CD8-positive, alpha-beta memory T cell (primary cell): ENCODE results near the gene PF4V1. TPM values are rescaled to one million over a fixed set of nuclear protein-coding genes. Genes with fewer than 3 reads are reported as not detected.

ENCODE experiments used
- CTCF ChIA-PET: fragments of 350-600 bp; sonication (Branson Sonifier 250); formaldehyde crosslinking; loops from one replicate; lab custom pipeline; 2021; ENCODE audit warnings: antibody characterized with exemption; lab: Charles Lee
- POLR2A ChIA-PET: fragments of 350-600 bp; sonication (Branson Sonifier 250); formaldehyde crosslinking; loops from one replicate; lab custom pipeline; 2021; ENCODE audit warnings: antibody characterized with exemption; lab: Charles Lee
- DNase-seq, 5 donors: peaks; one replicate each; pipeline versions ENCODE4 v3.0.0 to v3.0.0-alpha.2; 2020 to 2022; ENCODE audit warnings: mixed read lengths in 1 of 5
- H3K27ac ChIP-seq: one replicate; pipeline ENCODE4 v1.7.0; 2013; ENCODE audit warnings: low read depth, mild to moderate bottlenecking, low read length, moderate library complexity
- H3K27me3 ChIP-seq: 2 replicates; pipeline ENCODE4 v1.7.0; 2013; ENCODE audit warnings: low read length, mild to moderate bottlenecking; ENCODE audit not compliant: insufficient read depth, poor library complexity, severe bottlenecking
- H3K36me3 ChIP-seq: 2 replicates; pipeline ENCODE4 v1.7.0; 2013; ENCODE audit warnings: mild to moderate bottlenecking, low read length, moderate library complexity; ENCODE audit not compliant: insufficient read depth
- H3K4me1 ChIP-seq: 2 replicates; pipeline ENCODE4 v1.7.0; 2013; ENCODE audit warnings: mild to moderate bottlenecking, low read length, moderate library complexity; ENCODE audit not compliant: insufficient read depth
- H3K4me3 ChIP-seq: 2 replicates; pipeline ENCODE4 v1.7.0; 2013; ENCODE audit warnings: mild to moderate bottlenecking, low read length
- H3K9me3 ChIP-seq: 2 replicates; pipeline ENCODE4 v1.7.0; 2013; ENCODE audit warnings: mild to moderate bottlenecking, low read length
- H3K27ac Mint-ChIP-seq, 8 donors: one replicate each; pipeline ENCODE4 v1.8.0; 2020 to 2021; ENCODE audit warnings: mixed read lengths in 8 of 8, mild to moderate bottlenecking in 6 of 8, inconsistent platforms in 3 of 8, moderate library complexity in 3 of 8
- H3K27me3 Mint-ChIP-seq, 2 donors: one replicate each; pipeline ENCODE4 v1.8.0; 2020 to 2021; ENCODE audit warnings: mixed read lengths in 2 of 2, mild to moderate bottlenecking in 1 of 2, moderate library complexity in 1 of 2
- H3K36me3 Mint-ChIP-seq, 3 donors: one replicate each; pipeline ENCODE4 v1.8.0; 2020 to 2021; ENCODE audit warnings: mixed read lengths in 3 of 3, inconsistent platforms in 1 of 3, mild to moderate bottlenecking in 1 of 3
- H3K4me1 Mint-ChIP-seq, 3 donors: one replicate each; pipeline ENCODE4 v1.8.0; 2020 to 2021; ENCODE audit warnings: mixed read lengths in 3 of 3, inconsistent platforms in 1 of 3, mild to moderate bottlenecking in 1 of 3
- H3K4me3 Mint-ChIP-seq, 7 donors: one replicate each; pipeline ENCODE4 v1.8.0; 2020 to 2021; ENCODE audit warnings: mixed read lengths in 7 of 7, mild to moderate bottlenecking in 6 of 7, moderate library complexity in 4 of 7, inconsistent platforms in 2 of 7
- H3K9me3 Mint-ChIP-seq, 5 donors: one replicate each; pipeline ENCODE4 v1.8.0; 2020 to 2022; ENCODE audit warnings: mixed read lengths in 5 of 5, mild to moderate bottlenecking in 3 of 5, moderate library complexity in 2 of 5, inconsistent platforms in 1 of 5
- polyA plus RNA-seq: library from polyadenylated mRNA; unstranded; fragments of 300-500 nt; fragmentation: Illumina TruSeq; gene quantifications from one replicate; pipeline ENCODE4 v1.2.3, GENCODE V29; 2021
- total RNA-seq, 2 experiments: library from RNA; stranded (reverse); gene quantifications; one replicate each; pipeline ENCODE4 v1.2.3, GENCODE V29; 2021

Gene PF4V1
- total and polyA plus RNA-seq, 3 experiments from 2014 or later = not detected

- ChIA-PET POLR2A (no interaction called here), CTCF (no interaction called here)
- Mint-ChIP-seq H3K27me3 (peaks cover 13 to 14% of the 10 kb centered on the region in 2 donors), H3K36me3 (no peaks in the 10 kb centered on the region), H3K9me3 (peaks cover 0 to 6% (median 3%) of the 10 kb centered on the region in 5 donors), H3K4me1 (no peaks in the 10 kb centered on the region), H3K4me3 (no peak within 1 kb of the TSS), H3K27ac (no peak within 1 kb of the TSS)
- H3K9me3 ChIP-seq = no peaks in the 10 kb centered on the region
- no peaks in the 10 kb centered on the region for H3K4me1 ChIP-seq
- H3K27ac ChIP-seq = no peak within 1 kb of the TSS
- no peaks in the 10 kb centered on the region for H3K36me3 ChIP-seq
- no peak for DNase-seq
- no peaks in the 10 kb centered on the region for H3K27me3 ChIP-seq
- H3K4me3 ChIP-seq = no peak within 1 kb of the TSS
These were observed 16.3 kb downstream of the PF4V1 start, which contains the start of gene CXCL1 for GRCh38 chr4:73869130-73870055. Gene CXCL1 (plus strand): TSS chr4:73869393. CDS start chr4:73869471, 78 bp downstream.

- H3K9me3 Mint-ChIP-seq = peaks cover 0 to 6% (median 3%) of the 10 kb centered on the region in 5 donors
- H3K4me3 Mint-ChIP-seq = no peak overlapping the region
- DNase-seq = no peak
- H3K27me3 Mint-ChIP-seq = peaks cover 13 to 14% of the 10 kb centered on the region in 2 donors
- no peaks in the 10 kb centered on the region for H3K36me3 ChIP-seq
- POLR2A ChIA-PET = no interaction called here
- no peaks in the 10 kb centered on the region for H3K4me1 Mint-ChIP-seq
- H3K9me3 ChIP-seq = no peaks in the 10 kb centered on the region
- no peaks in the 10 kb centered on the region for H3K27me3 ChIP-seq
- H3K27ac Mint-ChIP-seq = no peak overlapping the region
- H3K4me3 ChIP-seq = no peak overlapping the region
- H3K27ac ChIP-seq = no peak overlapping the region
- no peaks in the 10 kb centered on the region for H3K4me1 ChIP-seq
- CTCF ChIA-PET = no interaction called here
- H3K36me3 Mint-ChIP-seq = no peaks in the 10 kb centered on the region
These were observed 17.2 kb downstream of the PF4V1 start for GRCh38 chr4:73870260-73870659.

GRCh38 chr4:73870768-73871167 lies 17.7 kb downstream of the PF4V1 start:
- Mint-ChIP-seq H3K27ac (no peak overlapping the region), H3K4me3 (no peak overlapping the region), H3K4me1 (no peaks in the 10 kb centered on the region), H3K9me3 (peaks cover 0 to 6% (median 3%) of the 10 kb centered on the region in 5 donors), H3K36me3 (no peaks in the 10 kb centered on the region), H3K27me3 (peaks cover 13 to 14% of the 10 kb centered on the region in 2 donors)
- no peak overlapping the region for H3K27ac ChIP-seq
- H3K9me3 ChIP-seq = no peaks in the 10 kb centered on the region
- CTCF ChIA-PET = no interaction called here
- no peak for DNase-seq
- no peak overlapping the region for H3K4me3 ChIP-seq
- POLR2A ChIA-PET = no interaction called here
- H3K36me3 ChIP-seq = no peaks in the 10 kb centered on the region
- H3K4me1 ChIP-seq = no peaks in the 10 kb centered on the region
- no peaks in the 10 kb centered on the region for H3K27me3 ChIP-seq

GRCh38 chr4:73871511-73872310 lies 18.6 kb downstream of the PF4V1 start:
- Mint-ChIP-seq H3K27ac (no peak overlapping the region), H3K27me3 (peaks cover 13 to 14% of the 10 kb centered on the region in 2 donors), H3K4me3 (no peak overlapping the region), H3K4me1 (no peaks in the 10 kb centered on the region), H3K36me3 (no peaks in the 10 kb centered on the region), H3K9me3 (peaks cover 0 to 6% (median 3%) of the 10 kb centered on the region in 5 donors)
- ChIA-PET CTCF (no interaction called here), POLR2A (no interaction called here)
- Histone ChIP-seq H3K36me3 (no peaks in the 10 kb centered on the region), H3K9me3 (no peaks in the 10 kb centered on the region), H3K27me3 (no peaks in the 10 kb centered on the region), H3K27ac (no peak overlapping the region), H3K4me1 (no peaks in the 10 kb centered on the region), H3K4me3 (no peak overlapping the region)
- DNase-seq = no peak

GRCh38 chr4:73872316-73873108 lies 19.4 kb downstream of the PF4V1 start:
- POLR2A ChIA-PET = no interaction called here
- CTCF ChIA-PET = no interaction called here
- Mint-ChIP-seq H3K27ac (no peak overlapping the region), H3K4me1 (no peaks in the 10 kb centered on the region), H3K36me3 (no peaks in the 10 kb centered on the region), H3K27me3 (peaks cover 13 to 14% of the 10 kb centered on the region in 2 donors), H3K9me3 (peaks cover 0 to 6% (median 3%) of the 10 kb centered on the region in 5 donors), H3K4me3 (no peak overlapping the region)
- Histone ChIP-seq H3K36me3 (no peaks in the 10 kb centered on the region), H3K27ac (no peak overlapping the region), H3K27me3 (no peaks in the 10 kb centered on the region), H3K4me3 (no peak overlapping the region), H3K9me3 (no peaks in the 10 kb centered on the region), H3K4me1 (no peaks in the 10 kb centered on the region)
- no peak for DNase-seq

- Mint-ChIP-seq H3K36me3 (no peaks in the 10 kb centered on the region), H3K9me3 (peaks cover 0 to 2% (median 0%) of the 10 kb centered on the region in 5 donors), H3K4me1 (no peaks in the 10 kb centered on the region), H3K27ac (no peak overlapping the region), H3K27me3 (peaks cover 3 to 8% of the 10 kb centered on the region in 2 donors), H3K4me3 (no peak overlapping the region)
- H3K27me3 ChIP-seq = no peaks in the 10 kb centered on the region
- DNase-seq = no peak
- POLR2A ChIA-PET = no interaction called here
- H3K4me1 ChIP-seq = no peaks in the 10 kb centered on the region
- no peaks in the 10 kb centered on the region for H3K36me3 ChIP-seq
- no peak overlapping the region for H3K27ac ChIP-seq
- H3K9me3 ChIP-seq = no peaks in the 10 kb centered on the region
- no peak overlapping the region for H3K4me3 ChIP-seq
- CTCF ChIA-PET = no interaction called here
These were observed 21.3 kb downstream of the PF4V1 start for GRCh38 chr4:73874386-73874785.

- no peaks in the 10 kb centered on the region for H3K4me1 Mint-ChIP-seq
- DNase-seq = no peak
- H3K9me3 Mint-ChIP-seq = no peaks in the 10 kb centered on the region
- no peak overlapping the region for H3K4me3 Mint-ChIP-seq
- Histone ChIP-seq H3K4me1 (no peaks in the 10 kb centered on the region), H3K4me3 (no peak overlapping the region), H3K27me3 (no peaks in the 10 kb centered on the region), H3K36me3 (no peaks in the 10 kb centered on the region), H3K27ac (no peak overlapping the region), H3K9me3 (no peaks in the 10 kb centered on the region)
- H3K27ac Mint-ChIP-seq = no peak overlapping the region
- ChIA-PET CTCF (no interaction called here), POLR2A (no interaction called here)
- H3K27me3 Mint-ChIP-seq = no peaks in the 10 kb centered on the region
- H3K36me3 Mint-ChIP-seq = no peaks in the 10 kb centered on the region
These were observed 22.3 kb downstream of the PF4V1 start for GRCh38 chr4:73875401-73875800.
